Ovary (tissue), 9 donors: ENCODE data around the gene ZNF32. TPM values are rescaled to one million over a fixed set of nuclear protein-coding genes. Genes with fewer than 3 reads are reported as not detected.

Experiments
- DNase-seq, 5 donors: peaks; one replicate each; pipeline ENCODE4 v3.0.0-alpha.2; 2019 to 2020
- H3K27ac ChIP-seq, 2 donors: fragments of 200-600 bp; one replicate each; pipeline versions ENCODE4 v1.5.1 to v1.8.0; 2019 to 2022
- H3K27me3 ChIP-seq: fragments of 200-600 bp; one replicate; pipeline ENCODE4 v1.8.0; 2022
- H3K36me3 ChIP-seq: fragments of 200-600 bp; sonication (generic); one replicate; pipeline ENCODE4 v1.5.1; 2019
- H3K4me1 ChIP-seq: one replicate; pipeline ENCODE4 v1.8.1; 2013; ENCODE audit warnings: mild to moderate bottlenecking, moderate library complexity; ENCODE audit not compliant: insufficient read depth
- H3K4me3 ChIP-seq: fragments of 200-600 bp; sonication (generic); one replicate; pipeline ENCODE4 v1.5.1; 2017
- H3K9me3 ChIP-seq, 2 donors: fragments of 200-600 bp in 1 of 2; sonication (generic) in 1 of 2; one replicate each; pipeline versions ENCODE4 v1.5.1 to v1.8.1; 2013 to 2019; ENCODE audit warnings: mild to moderate bottlenecking in 1 of 2, moderate library complexity in 1 of 2
- EP300 ChIP-seq: sonication (generic); formaldehyde crosslinking; IDR thresholded peaks from one replicate; pipeline ENCODE4 v1.6.1; 2017; ENCODE audit warnings: antibody characterized with exemption
- POLR2A ChIP-seq: fragments of 450-650 bp; IDR thresholded peaks from one replicate; pipeline ENCODE4 v1.6.1; 2017; ENCODE audit warnings: antibody characterized with exemption, mild to moderate bottlenecking, moderate library complexity
- WGBS, 3 donors: extraction: QIAGEN DNeasy Blood & Tissue Kit in 1 of 3; methylation state at CpG; one replicate each; pipeline versions ENCODE4 v1.1.5 to v1.1.7; 2013 to 2017; 5-methylcytosine and 5-hydroxymethylcytosine counted together
- intact Hi-C, 4 donors: fragments of 100-400 bp; cut with DNase I; formaldehyde crosslinking; loops; one replicate each; pipeline versions ENCODE4 v1.11.0 to v1.15.1; 2022 to 2023
- polyA plus RNA-seq, 2 donors: library from polyadenylated mRNA; stranded (reverse); fragments of 200-250 nt in 1 of 2; fragments of 350-450 nt in 1 of 2; fragmentation: Illumina TruSeq in 1 of 2; extraction: RNeasy Lipid Tissue Mini Kit (QIAGEN cat#74804) in 1 of 2; gene quantifications; one replicate each; pipeline ENCODE4 v1.2.3, GENCODE V29; 2013 to 2014
- total RNA-seq, 7 donors: library from RNA; depleted of rRNA in 2 of 7; stranded (reverse); fragments of >200 nt in 2 of 7; fragmentation: NEBNext Ultra II Directional in 3 of 7; extraction: Animal tissue kit (Norgen Biotek cat#: 25700) in 3 of 7; gene quantifications; one replicate each; pipeline versions ENCODE4 v1.1.0 to v1.2.4, GENCODE V29; 2016 to 2023
- TF ChIP-seq, protein P1 (sequence below), 3 donors: fragments of 450-650 bp in 2 of 3; fragments of 200-600 bp in 1 of 3; IDR thresholded peaks; one replicate each; pipeline versions ENCODE4 v1.5.1 to v1.8.0; 2016 to 2022; ENCODE audit warnings: antibody characterized with exemption in 3 of 3, mild to moderate bottlenecking in 1 of 3
- donor health status: DM: no; HTN: no; CAD: no; lungs with moderate emphysema.
- donor health status: DM: no; HTN: no; CAD: no.
- donor health status: Bipolar disorder and iron deficiency.
- donor health status: DM: yes; HTN: yes; CAD: no.
- donor health status: DM: no; HTN: no; CAD: no.
- donor health status: DM: yes; HTN: yes; CAD: no.

Gene ZNF32
- total and polyA plus RNA-seq, 9 donors: 31.8 to 73.1 (median 53.5) TPM

GRCh38 chr10:43691485-43691884 is 42.8 kb upstream of the ZNF32 start:
- WGBS, 3 donors: 81 to 88% (median 85%) methylated on average over 2 of the region's 2 CpGs
- TF ChIP-seq, protein P1, sequence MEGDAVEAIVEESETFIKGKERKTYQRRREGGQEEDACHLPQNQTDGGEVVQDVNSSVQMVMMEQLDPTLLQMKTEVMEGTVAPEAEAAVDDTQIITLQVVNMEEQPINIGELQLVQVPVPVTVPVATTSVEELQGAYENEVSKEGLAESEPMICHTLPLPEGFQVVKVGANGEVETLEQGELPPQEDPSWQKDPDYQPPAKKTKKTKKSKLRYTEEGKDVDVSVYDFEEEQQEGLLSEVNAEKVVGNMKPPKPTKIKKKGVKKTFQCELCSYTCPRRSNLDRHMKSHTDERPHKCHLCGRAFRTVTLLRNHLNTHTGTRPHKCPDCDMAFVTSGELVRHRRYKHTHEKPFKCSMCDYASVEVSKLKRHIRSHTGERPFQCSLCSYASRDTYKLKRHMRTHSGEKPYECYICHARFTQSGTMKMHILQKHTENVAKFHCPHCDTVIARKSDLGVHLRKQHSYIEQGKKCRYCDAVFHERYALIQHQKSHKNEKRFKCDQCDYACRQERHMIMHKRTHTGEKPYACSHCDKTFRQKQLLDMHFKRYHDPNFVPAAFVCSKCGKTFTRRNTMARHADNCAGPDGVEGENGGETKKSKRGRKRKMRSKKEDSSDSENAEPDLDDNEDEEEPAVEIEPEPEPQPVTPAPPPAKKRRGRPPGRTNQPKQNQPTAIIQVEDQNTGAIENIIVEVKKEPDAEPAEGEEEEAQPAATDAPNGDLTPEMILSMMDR (IDR thresholded peaks at IDR 0.05): no peak
- TF ChIP-seq POLR2A: no peak
- no peak for TF ChIP-seq EP300
- Histone ChIP-seq H3K36me3 (no peaks in the 10 kb centered on the region), H3K27ac (no peak overlapping the region), H3K4me1 (peaks cover 10% of the 10 kb centered on the region), H3K27me3 (no peaks in the 10 kb centered on the region), H3K4me3 (no peak overlapping the region), H3K9me3 (no peaks in the 10 kb centered on the region)
- DNase-seq: no peak
- intact Hi-C loops: loop anchor here (2.0 to 10.0 kb wide), 5 partner anchors 619 to 696 kb away; partner anchors contain the start of gene CXCL12 (in 1 of the 4)

DNA sequence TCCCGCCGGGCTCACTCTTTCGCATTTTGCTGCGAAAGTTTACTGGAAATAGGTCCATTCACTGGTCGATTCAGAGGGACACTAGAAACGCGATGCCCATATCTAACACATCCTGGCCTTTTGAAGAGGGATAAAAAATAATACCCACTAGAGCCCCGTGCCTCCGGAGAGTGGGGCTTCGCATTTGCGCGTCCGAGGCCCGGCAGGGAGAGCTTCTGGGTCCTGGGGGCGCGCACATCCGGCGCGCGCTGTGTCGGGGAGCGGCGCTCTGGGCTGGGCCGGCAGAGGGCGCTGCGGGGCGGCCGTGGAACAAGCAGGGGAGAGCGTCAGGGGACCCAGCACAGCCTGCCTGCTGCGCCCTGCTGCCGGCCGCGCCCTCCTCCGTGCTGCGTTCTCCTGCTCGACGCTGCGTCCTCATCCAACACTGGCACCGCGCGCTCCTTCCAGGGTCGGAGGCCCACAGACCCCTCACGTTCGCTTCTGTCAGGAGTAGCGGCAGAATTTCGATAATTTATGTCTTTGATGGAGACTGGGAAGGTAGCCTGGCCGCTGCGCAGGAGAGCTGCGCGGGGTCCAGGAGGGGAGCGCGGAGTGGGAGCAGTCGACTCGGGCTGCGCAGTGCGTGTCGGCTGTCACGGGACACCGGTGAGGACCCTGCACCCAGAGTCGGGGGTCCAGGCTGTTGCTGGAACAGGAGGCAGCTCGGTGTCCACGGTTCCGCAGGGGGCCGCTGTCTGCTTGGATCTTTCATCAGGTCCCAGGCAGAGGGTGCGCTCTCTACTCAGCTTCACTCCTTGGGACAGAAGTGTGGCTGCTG is 41.5 kb upstream of the ZNF32 start:
- intact Hi-C loops: loop anchor here (1.0 to 10.0 kb wide), 6 partner anchors 621 to 697 kb away; partner anchors contain the start of gene CXCL12 (in 2 of the 4)
- H3K27ac ChIP-seq: peak overlapping the region; percentile 48 to 51
- H3K4me1 ChIP-seq: peaks cover 10% of the 10 kb centered on the region
- H3K4me3 ChIP-seq: peak overlapping the region; percentile 41
- WGBS, 3 donors: 1 to 2% (median 2%) methylated on average over 65 of the region's 65 CpGs
- TF ChIP-seq, protein P1 (IDR thresholded peaks at IDR 0.05): peak; percentile 88 to 91 (median 91)
- no peak for TF ChIP-seq EP300
- peak; percentile 25 for TF ChIP-seq POLR2A
- DNase-seq: peak; percentile 79 to 94 (median 90)
- H3K27me3 ChIP-seq: no peaks in the 10 kb centered on the region
- no peaks in the 10 kb centered on the region for H3K9me3 ChIP-seq
- no peaks in the 10 kb centered on the region for H3K36me3 ChIP-seq

DNA sequence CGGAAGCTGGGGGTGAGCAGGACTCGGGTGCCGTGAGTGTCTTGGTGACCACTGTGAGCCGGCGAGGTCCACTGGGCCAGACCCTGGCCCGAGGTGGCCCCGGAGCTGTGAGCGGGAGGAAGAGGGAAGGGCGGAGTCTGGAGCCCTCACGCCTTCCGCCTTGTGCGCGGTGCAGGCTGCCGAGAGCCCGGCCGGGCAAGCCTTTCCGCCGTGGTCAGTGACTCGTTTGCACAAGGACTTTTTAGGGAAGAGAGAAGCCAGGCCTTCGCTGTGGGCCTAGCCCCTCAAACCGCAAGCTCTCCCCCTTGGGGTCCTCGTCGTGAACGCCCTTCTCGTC is 40.9 kb upstream of the ZNF32 start:
- intact Hi-C loops: no loop called here
- H3K4me3 ChIP-seq: peak overlapping the region; percentile 41
- peaks cover 10% of the 10 kb centered on the region for H3K4me1 ChIP-seq
- no peaks in the 10 kb centered on the region for H3K9me3 ChIP-seq
- no peak for TF ChIP-seq POLR2A
- H3K27me3 ChIP-seq: no peaks in the 10 kb centered on the region
- no peaks in the 10 kb centered on the region for H3K36me3 ChIP-seq
- WGBS, 3 donors: 3 to 4% (median 3%) methylated on average over 25 of the region's 25 CpGs
- H3K27ac ChIP-seq: peak overlapping the region; percentile 48 to 51
- DNase-seq: peak; percentile 38 to 73 (median 64)

- no peak for DNase-seq
- TF ChIP-seq EP300: no peak
- TF ChIP-seq, protein P1 (IDR thresholded peaks at IDR 0.05): no peak
- no peak for TF ChIP-seq POLR2A
Observed at GRCh38 chr10:43689007-43689491, 40.4 kb upstream of the ZNF32 start.

More at GRCh38 chr10:43689007-43689491, 40.4 kb upstream of the ZNF32 start:
- Histone ChIP-seq H3K9me3 (no peaks in the 10 kb centered on the region), H3K4me1 (peaks cover 10% of the 10 kb centered on the region), H3K36me3 (no peaks in the 10 kb centered on the region), H3K27ac (no peak overlapping the region), H3K27me3 (no peaks in the 10 kb centered on the region), H3K4me3 (peak overlapping the region; percentile 41)
- 81 to 83% (median 82%) methylated on average over 25 of the region's 25 CpGs for WGBS, 3 donors
- intact Hi-C loops: no loop called here
